Activated B cell treated with CpG ODN at 0.5 μM for 24 hours (primary cell): ENCODE data around the gene KLRD1. TPM values are rescaled to one million over a fixed set of nuclear protein-coding genes. Genes with fewer than 3 reads are reported as not detected.
"Not testable (repeated sequence)": the region's sequence is repeated elsewhere in the genome, so short reads cannot be mapped to it uniquely, and the experiment has no call there.

ENCODE experiments used
- ATAC-seq: fragments of 200-7000 bp; cut with Tn5 transposase; one replicate; pipeline ENCODE4 v1.10.0; 2021; ENCODE audit warnings: low read depth, mild to moderate bottlenecking, moderate library complexity
- CTCF ChIA-PET: fragments of 350-600 bp; sonication (Branson Sonifier 250); formaldehyde crosslinking; loops from one replicate; lab custom pipeline; 2021; ENCODE audit warnings: antibody characterized with exemption; lab: Charles Lee
- POLR2A ChIA-PET: fragments of 350-600 bp; sonication (Branson Sonifier 250); formaldehyde crosslinking; loops from one replicate; lab custom pipeline; 2021; ENCODE audit warnings: antibody characterized with exemption; lab: Charles Lee
- DNase-seq: peaks from one replicate; pipeline ENCODE4 v3.0.0; 2022
- H3K27ac Mint-ChIP-seq: one replicate; pipeline ENCODE4 v1.8.0; 2020; ENCODE audit warnings: mixed read lengths
- H3K27me3 Mint-ChIP-seq: one replicate; pipeline ENCODE4 v1.8.0; 2021; ENCODE audit warnings: mixed read lengths
- H3K36me3 Mint-ChIP-seq: one replicate; pipeline ENCODE4 v1.8.0; 2021; ENCODE audit warnings: low read depth, mixed read lengths
- H3K4me1 Mint-ChIP-seq: one replicate; pipeline ENCODE4 v1.8.0; 2021; ENCODE audit warnings: mixed read lengths
- H3K4me3 Mint-ChIP-seq: one replicate; pipeline ENCODE4 v1.8.0; 2020; ENCODE audit warnings: mild to moderate bottlenecking, mixed read lengths
- H3K9me3 Mint-ChIP-seq: one replicate; pipeline ENCODE4 v1.8.0; 2020; ENCODE audit warnings: mixed read lengths
- CTCF ChIP-seq: fragments of 200-600 bp; IDR thresholded peaks from one replicate; pipeline ENCODE4 v1.8.0; 2022; ENCODE audit warnings: antibody characterized with exemption, mild to moderate bottlenecking
- intact Hi-C: fragments of 100-400 bp; cut with micrococcal nuclease; formaldehyde crosslinking; loops from one replicate; pipeline ENCODE4 v1.15.1; 2024
- total RNA-seq: library from RNA; stranded (reverse); gene quantifications from 2 replicates; pipeline ENCODE4 v1.2.3, GENCODE V29; 2022

KLRD1 gene
- total RNA-seq, 1 donor from 2014 or later = 0.27 TPM

GRCh38 chr12:10305411-10305810 lies 2.3 kb upstream of the KLRD1 start:
- H3K4me1 Mint-ChIP-seq = no peaks in the 10 kb centered on the region

GRCh38 chr12:10310926-10311720 lies 3.5 kb downstream of the KLRD1 start:
- H3K4me1 Mint-ChIP-seq = no peaks in the 10 kb centered on the region
- no peaks in the 10 kb centered on the region for H3K36me3 Mint-ChIP-seq
- ChIA-PET CTCF (no interaction called here), POLR2A (no interaction called here)
- H3K27me3 Mint-ChIP-seq = peaks cover 1% of the 10 kb centered on the region
- no peak for DNase-seq
- no peak for ATAC-seq
- intact Hi-C loops = no loop called here
- TF ChIP-seq CTCF = no peak
- no peak overlapping the region for H3K27ac Mint-ChIP-seq
- no peaks in the 10 kb centered on the region for H3K9me3 Mint-ChIP-seq
- no peak overlapping the region for H3K4me3 Mint-ChIP-seq

More at GRCh38 chr12:10305411-10305810, 2.3 kb upstream of the KLRD1 start:
- DNase-seq (no peak), ATAC-seq (no peak)
- intact Hi-C loops = no loop called here
- peaks cover 6% of the 10 kb centered on the region for H3K27me3 Mint-ChIP-seq
- TF ChIP-seq CTCF = no peak
- CTCF ChIA-PET = no interaction called here
- no peaks in the 10 kb centered on the region for H3K36me3 Mint-ChIP-seq
- peaks cover 6% of the 10 kb centered on the region for H3K9me3 Mint-ChIP-seq
- POLR2A ChIA-PET = no interaction called here
- H3K27ac Mint-ChIP-seq = no peak overlapping the region
- no peak overlapping the region for H3K4me3 Mint-ChIP-seq

GRCh38 chr12:10319388-10319787 lies 11.7 kb downstream of the KLRD1 start:
- no peaks in the 10 kb centered on the region for H3K9me3 Mint-ChIP-seq
- no peak for TF ChIP-seq CTCF
- ChIA-PET CTCF (no interaction called here), POLR2A (no interaction called here)
- no peak for ATAC-seq
- intact Hi-C loops = no loop called here
- H3K36me3 Mint-ChIP-seq = no peaks in the 10 kb centered on the region
- H3K4me1 Mint-ChIP-seq = no peaks in the 10 kb centered on the region
- H3K27ac Mint-ChIP-seq = no peak overlapping the region
- DNase-seq = no peak
- no peaks in the 10 kb centered on the region for H3K27me3 Mint-ChIP-seq
- H3K4me3 Mint-ChIP-seq = no peak overlapping the region

DNA sequence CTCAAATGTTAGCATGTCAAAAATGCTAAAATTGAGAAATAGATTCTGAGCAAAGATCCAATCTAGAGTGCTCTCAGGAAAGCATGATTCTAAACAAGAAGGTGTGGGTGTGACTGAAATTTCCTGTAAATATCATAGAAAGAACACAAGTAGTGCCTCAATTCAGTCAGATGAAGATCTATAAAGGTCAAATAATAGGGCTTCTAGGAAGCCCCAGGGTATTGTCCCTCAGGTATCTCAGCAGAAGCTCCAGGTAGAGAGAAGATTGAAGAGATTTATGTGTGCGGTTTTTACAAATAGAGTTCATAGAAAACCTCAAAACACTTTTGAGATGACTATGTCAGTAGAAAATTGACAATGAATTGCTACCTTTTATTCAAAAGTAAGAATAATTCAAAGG lies 13.0 kb downstream of the KLRD1 start:
- DNase-seq = no peak
- no peak for TF ChIP-seq CTCF
- Mint-ChIP-seq H3K27ac (no peak overlapping the region), H3K4me1 (no peaks in the 10 kb centered on the region), H3K36me3 (no peaks in the 10 kb centered on the region), H3K9me3 (no peaks in the 10 kb centered on the region), H3K4me3 (no peak overlapping the region), H3K27me3 (peaks cover 2% of the 10 kb centered on the region)
- ATAC-seq = no peak
- CTCF ChIA-PET = no interaction called here
- intact Hi-C loops = no loop called here
- POLR2A ChIA-PET = no interaction called here

DNA sequence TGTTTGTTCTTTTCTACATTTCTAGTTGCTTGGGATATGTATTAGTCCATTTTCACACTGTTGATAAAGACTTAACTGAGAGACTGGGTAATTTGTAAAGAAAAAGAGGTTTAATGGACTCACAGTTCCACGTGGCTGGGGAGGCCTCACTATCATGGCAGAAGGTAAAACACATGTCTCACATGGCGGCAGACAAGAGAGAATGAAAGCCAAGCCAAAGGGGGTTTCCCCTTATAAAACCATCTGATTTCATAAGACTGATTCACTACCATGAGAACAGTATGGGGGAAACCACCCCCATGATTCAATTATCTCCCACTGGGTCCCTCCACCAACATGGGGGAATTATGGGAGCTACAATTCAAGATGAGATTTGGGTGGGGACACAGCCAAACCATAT lies 21.0 kb downstream of the KLRD1 start:
- CTCF ChIA-PET = interaction anchor here (1.4 kb wide), 1 partner anchor 234 kb away, joined by 6 read pairs; no protein-coding TSS in a partner anchor
- DNase-seq, H3K9me3 Mint-ChIP-seq, H3K27me3 Mint-ChIP-seq, ATAC-seq, H3K27ac Mint-ChIP-seq, intact Hi-C loops, H3K36me3 Mint-ChIP-seq, H3K4me1 Mint-ChIP-seq, POLR2A ChIA-PET, H3K4me3 Mint-ChIP-seq: not testable (repeated sequence)
